Stimulated activated CD8-positive, alpha-beta memory T cell treated with anti-CD3 and anti-CD28 coated beads, Interleukin-2, amount 100 ng/mL, for 1 hour (primary cell): ENCODE measurements around the gene PLCB4.
"Not testable (repeated sequence)": the region's sequence is repeated elsewhere in the genome, so short reads cannot be mapped to it uniquely, and the experiment has no call there.

Source experiments
- DNase-seq, 2 donors: peaks; one replicate each; pipeline ENCODE4 v3.0.0-alpha.2; 2020; ENCODE audit warnings: low read depth in 2 of 2

Gene PLCB4

GRCh38 chr20:9363673-9364072 is 294.8 kb downstream of the PLCB4 start:
- DNase-seq = no peak

GRCh38 chr20:9367328-9367727 is 298.4 kb downstream of the PLCB4 start:
- DNase-seq = no peak

GRCh38 chr20:9367746-9368145 is 298.9 kb downstream of the PLCB4 start:
- DNase-seq = no peak

- no peak for DNase-seq
These were observed 300.0 kb downstream of the PLCB4 start for GRCh38 chr20:9368893-9369292.

GRCh38 chr20:9369557-9369956 is 300.7 kb downstream of the PLCB4 start:
- DNase-seq = no peak

- DNase-seq = no peak
These were observed 305.2 kb downstream of the PLCB4 start for GRCh38 chr20:9374072-9374471.

GRCh38 chr20:9374480-9374879 is 305.6 kb downstream of the PLCB4 start:
- no peak for DNase-seq

GRCh38 chr20:9375221-9375681 is 306.4 kb downstream of the PLCB4 start:
- DNase-seq = no peak

- no peak for DNase-seq
These were observed 308.1 kb downstream of the PLCB4 start for GRCh38 chr20:9377007-9377406.

GRCh38 chr20:9385345-9386310 is 316.7 kb downstream of the PLCB4 start:
- not testable (repeated sequence) for DNase-seq

GRCh38 chr20:9388160-9388812 is 319.4 kb downstream of the PLCB4 start:
- no peak for DNase-seq

- no peak for DNase-seq
These were observed 319.9 kb downstream of the PLCB4 start for GRCh38 chr20:9388813-9389161.

GRCh38 chr20:9389346-9389745 is 320.5 kb downstream of the PLCB4 start:
- no peak for DNase-seq

GRCh38 chr20:9390441-9390840 is 321.6 kb downstream of the PLCB4 start:
- DNase-seq = no peak

- no peak for DNase-seq
These were observed 324.3 kb downstream of the PLCB4 start for GRCh38 chr20:9392892-9393857.

- DNase-seq = no peak
These were observed 327.1 kb downstream of the PLCB4 start for GRCh38 chr20:9395971-9396370.

GRCh38 chr20:9397928-9398327 is 329.0 kb downstream of the PLCB4 start:
- DNase-seq = no peak

GRCh38 chr20:9398882-9399281 is 330.0 kb downstream of the PLCB4 start:
- no peak for DNase-seq

GRCh38 chr20:9399322-9399721 is 330.4 kb downstream of the PLCB4 start:
- DNase-seq = no peak

- no peak for DNase-seq
These were observed 331.5 kb downstream of the PLCB4 start for GRCh38 chr20:9400171-9401025.

GRCh38 chr20:9401371-9401770 is 332.5 kb downstream of the PLCB4 start:
- DNase-seq = no peak
